Endothelial cell of umbilical vein (primary cell): ENCODE data around the gene TMEM266. TPM values are rescaled to one million over a fixed set of nuclear protein-coding genes. Genes with fewer than 3 reads are reported as not detected.

Experiments used
- BruUV-seq: library from RNA; stranded (reverse); fragments of 400-500 nt; replicated peaks from 2 replicates; lab custom pipeline; 2021; lab: Mats Ljungman, UMichigan
- CTCF ChIA-PET: fragments of 300-600, 350-600 bp; sonication (Branson Sonifier 250); formaldehyde crosslinking; loops from one replicate; lab custom pipeline; 2021; ENCODE audit warnings: antibody characterized with exemption, inconsistent platforms; lab: Charles Lee
- POLR2A ChIA-PET: fragments of 300-600, 350-600 bp; sonication (Branson Sonifier 250); formaldehyde crosslinking; loops from one replicate; lab custom pipeline; 2021; ENCODE audit warnings: antibody characterized with exemption, inconsistent platforms; lab: Charles Lee
- DNase-seq: peaks from one replicate; pipeline ENCODE4 v3.0.0-alpha.2; 2011; ENCODE audit warnings: low read depth, low spot score
- FAIRE-seq: peaks from 2 replicates; lab custom pipeline; 2011; peaks lifted over from hg19 to GRCh38; lab: Jason Lieb, UNC
- H2AFZ ChIP-seq: 2 replicates; pipeline ENCODE4 v1.6.0; 2012; ENCODE audit warnings: low read depth, low read length, control low read depth, inconsistent platforms
- H3K27ac ChIP-seq: 2 replicates; pipeline ENCODE4 v1.5.1; 2011; ENCODE audit warnings: low read depth, mild to moderate bottlenecking, control low read depth, low read length, moderate library complexity; ENCODE audit not compliant: insufficient read depth
- H3K27me3 ChIP-seq, 2 experiments: 2 replicates each; pipeline versions ENCODE4 v1.6.0 to v1.6.1; 2011; ENCODE audit warnings: low read length in 2 of 2, mixed read lengths in 1 of 2; ENCODE audit not compliant: control insufficient read depth in 2 of 2, insufficient read depth in 2 of 2
- H3K36me3 ChIP-seq, 2 experiments: 2 replicates in 1 of 2; 3 replicates in 1 of 2; pipeline ENCODE4 v1.5.1; 2011; ENCODE audit warnings: low read length in 2 of 2, mild to moderate bottlenecking in 1 of 2, moderate library complexity in 1 of 2; ENCODE audit not compliant: control insufficient read depth in 2 of 2, insufficient read depth in 2 of 2; ENCODE audit errors: extremely low read depth in 1 of 2
- H3K4me1 ChIP-seq: 3 replicates; pipeline ENCODE4 v1.5.1; 2011; ENCODE audit warnings: mild to moderate bottlenecking, low read length; ENCODE audit not compliant: control insufficient read depth, insufficient read depth; ENCODE audit errors: extremely low read depth
- H3K4me2 ChIP-seq: 2 replicates; pipeline ENCODE4 v1.6.1; 2011; ENCODE audit warnings: low read length, control low read depth, mixed read lengths; ENCODE audit not compliant: insufficient read depth
- H3K4me3 ChIP-seq, 3 experiments: fragments of 200-600 bp in 1 of 3; sonication (generic), shearing (Covaris generic) in 1 of 3; replicated peaks in 1 of 3; 2 replicates each; pipeline ENCODE4 v1.5.1; 2011 to 2016; ENCODE audit warnings: control low read depth in 3 of 3, low read length in 3 of 3, mild to moderate bottlenecking in 2 of 3, inconsistent platforms in 1 of 3, low read depth in 1 of 3, moderate library complexity in 1 of 3; ENCODE audit not compliant: insufficient read depth in 1 of 3
- H3K79me2 ChIP-seq: 2 replicates; pipeline ENCODE4 v1.6.0; 2012; ENCODE audit warnings: low read length, inconsistent platforms; ENCODE audit not compliant: control insufficient read depth, insufficient read depth
- H3K9ac ChIP-seq: replicated peaks from 2 replicates; pipeline ENCODE3; 2011; ENCODE audit warnings: low read length, control low read depth; ENCODE audit not compliant: insufficient read depth; ENCODE audit errors: extremely low read depth
- H3K9me1 ChIP-seq: replicated peaks from 3 replicates; pipeline ENCODE4 v1.6.0; 2011; ENCODE audit warnings: mild to moderate bottlenecking, low read length; ENCODE audit not compliant: control insufficient read depth, insufficient read depth; ENCODE audit errors: extremely low read depth
- H3K9me3 ChIP-seq: replicated peaks from 2 replicates; pipeline ENCODE4 v1.5.1; 2012; ENCODE audit warnings: low read length, inconsistent platforms; ENCODE audit not compliant: control insufficient read depth, insufficient read depth
- H4K20me1 ChIP-seq: replicated peaks from 2 replicates; pipeline ENCODE3; 2011; ENCODE audit warnings: mild to moderate bottlenecking, low read length; ENCODE audit not compliant: control insufficient read depth, insufficient read depth; ENCODE audit errors: extremely low read depth
- EZH2 ChIP-seq: IDR thresholded peaks from 2 replicates; pipeline ENCODE4 v1.6.1; 2012; ENCODE audit warnings: borderline replicate concordance, low read depth, mild to moderate bottlenecking, moderate library complexity, low read length, inconsistent platforms; ENCODE audit not compliant: severe bottlenecking
- FOS ChIP-seq: IDR thresholded peaks from 2 replicates; pipeline ENCODE4 v1.6.1; 2011; ENCODE audit warnings: mild to moderate bottlenecking, low read length, moderate library complexity, borderline replicate concordance; ENCODE audit not compliant: insufficient read depth
- GATA2 ChIP-seq: IDR thresholded peaks from 2 replicates; pipeline ENCODE4 v1.7.0; 2011; ENCODE audit warnings: low read depth, mild to moderate bottlenecking, moderate library complexity, mixed read lengths, low read length; ENCODE audit not compliant: insufficient read length, insufficient read depth
- JUN ChIP-seq: IDR thresholded peaks from 2 replicates; pipeline ENCODE4 v1.6.1; 2011; ENCODE audit warnings: borderline replicate concordance, low read depth; ENCODE audit not compliant: insufficient read length, insufficient read depth
- MYC ChIP-seq: IDR thresholded peaks from one replicate; pipeline ENCODE4 v1.6.1; 2011; ENCODE audit warnings: mild to moderate bottlenecking, low read depth, low read length
- POLR2A ChIP-seq: IDR thresholded peaks from 2 replicates; pipeline ENCODE4 v1.6.1; 2012; ENCODE audit warnings: low read depth, mild to moderate bottlenecking, control low read depth, low read length
- POLR2AphosphoS5 ChIP-seq: IDR thresholded peaks from 2 replicates; pipeline ENCODE4 v1.6.1; 2012; ENCODE audit warnings: low read depth, mild to moderate bottlenecking, control low read depth, low read length, moderate library complexity; ENCODE audit not compliant: insufficient read depth
- dilution Hi-C: fragments of 300-500 bp; cut with MboI; formaldehyde crosslinking; loops from one replicate; pipeline ENCODE4 v1.15.0; 2019; ENCODE audit warnings: low sequenced_read_pairs; ENCODE audit not compliant: extremely low pct_ligation_motif_present
- intact Hi-C: fragments of 100-400 bp; cut with micrococcal nuclease; formaldehyde crosslinking; loops from one replicate; pipeline ENCODE4 v1.10.0; 2022
- polyA plus RNA-seq, 4 experiments: library from polyadenylated mRNA; depleted of rRNA in 3 of 4; stranded (reverse) in 3 of 4; unstranded in 1 of 4; fragments of >200 nt; gene quantifications; 2 replicates each; pipeline versions ENCODE4 v1.2.1 to v1.2.3, GENCODE V29; 2011 to 2012; ENCODE audit warnings: missing spikeins in 1 of 4
- total RNA-seq: library from RNA; stranded (reverse); gene quantifications from 2 replicates; pipeline ENCODE4 v1.2.3, GENCODE V29; 2021
- TF ChIP-seq, protein P1 (sequence below), 2 donors: IDR thresholded peaks; 1 replicate in 1 of 2; 2 replicates in 1 of 2; pipeline ENCODE4 v1.5.1; 2011; ENCODE audit warnings: low read length in 2 of 2, mild to moderate bottlenecking in 2 of 2, moderate library complexity in 2 of 2, control low read depth in 1 of 2, inconsistent platforms in 1 of 2, low read depth in 1 of 2; ENCODE audit not compliant: insufficient read depth in 1 of 2; ENCODE audit errors: extremely low read depth in 1 of 2
- TF ChIP-seq, protein P2 (sequence below): IDR thresholded peaks from 2 replicates; pipeline ENCODE4 v1.6.1; 2011; ENCODE audit not compliant: insufficient read depth, insufficient read length

The TMEM266 gene
- total and polyA plus RNA-seq, 2 donors (not counting 3 experiments of a cell fraction or from before 2014, with no cell fraction given) = not detected

DNA sequence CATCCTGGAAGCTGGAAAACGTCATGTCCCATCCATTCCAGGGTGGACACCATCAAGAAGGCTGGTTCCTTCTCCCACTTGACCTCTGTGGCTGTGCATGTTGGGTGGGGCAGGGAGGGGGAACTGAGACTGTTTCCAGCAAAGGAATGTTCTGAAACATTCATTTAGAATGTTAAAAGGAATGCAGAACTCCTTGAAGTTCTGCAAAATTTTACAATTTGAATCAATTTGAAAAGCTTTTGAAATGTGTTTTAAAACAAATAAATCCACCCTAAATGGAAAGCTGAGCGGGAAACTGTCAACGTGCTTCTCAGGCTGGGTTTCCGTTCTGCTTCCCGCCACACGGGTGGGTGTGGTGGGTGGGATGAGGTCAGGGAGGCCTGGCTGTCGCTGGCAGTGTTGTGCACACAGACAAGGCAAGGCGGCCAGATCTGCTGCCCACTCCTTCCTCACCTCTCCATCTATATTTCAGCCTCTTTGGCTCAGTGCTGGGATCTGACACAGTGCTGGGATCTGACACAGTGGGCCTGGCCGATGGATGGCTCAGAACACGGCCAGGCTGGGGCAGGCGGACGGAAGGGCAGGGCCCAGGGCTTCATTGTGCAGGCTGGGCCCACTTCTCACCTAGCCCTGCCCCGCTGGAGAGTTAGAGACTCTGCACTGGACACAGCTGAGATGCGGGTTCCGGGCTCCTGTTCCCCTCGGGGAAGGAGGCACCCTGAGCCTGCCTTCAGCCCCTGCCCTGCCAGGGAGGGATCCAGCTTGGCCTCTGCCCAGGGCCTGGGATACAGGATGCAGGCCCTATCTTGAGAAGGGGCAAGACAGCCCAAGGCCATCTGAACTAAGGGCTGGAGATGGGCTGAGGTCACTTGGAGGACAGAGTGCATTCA lies 110.4 kb downstream of the TMEM266 start:
- TF ChIP-seq FOS (no peak), MYC (no peak), GATA2 (no peak), JUN (no peak), EZH2 (no peak), POLR2AphosphoS5 (no peak), POLR2A (no peak)
- TF ChIP-seq, protein P1, sequence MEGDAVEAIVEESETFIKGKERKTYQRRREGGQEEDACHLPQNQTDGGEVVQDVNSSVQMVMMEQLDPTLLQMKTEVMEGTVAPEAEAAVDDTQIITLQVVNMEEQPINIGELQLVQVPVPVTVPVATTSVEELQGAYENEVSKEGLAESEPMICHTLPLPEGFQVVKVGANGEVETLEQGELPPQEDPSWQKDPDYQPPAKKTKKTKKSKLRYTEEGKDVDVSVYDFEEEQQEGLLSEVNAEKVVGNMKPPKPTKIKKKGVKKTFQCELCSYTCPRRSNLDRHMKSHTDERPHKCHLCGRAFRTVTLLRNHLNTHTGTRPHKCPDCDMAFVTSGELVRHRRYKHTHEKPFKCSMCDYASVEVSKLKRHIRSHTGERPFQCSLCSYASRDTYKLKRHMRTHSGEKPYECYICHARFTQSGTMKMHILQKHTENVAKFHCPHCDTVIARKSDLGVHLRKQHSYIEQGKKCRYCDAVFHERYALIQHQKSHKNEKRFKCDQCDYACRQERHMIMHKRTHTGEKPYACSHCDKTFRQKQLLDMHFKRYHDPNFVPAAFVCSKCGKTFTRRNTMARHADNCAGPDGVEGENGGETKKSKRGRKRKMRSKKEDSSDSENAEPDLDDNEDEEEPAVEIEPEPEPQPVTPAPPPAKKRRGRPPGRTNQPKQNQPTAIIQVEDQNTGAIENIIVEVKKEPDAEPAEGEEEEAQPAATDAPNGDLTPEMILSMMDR (IDR thresholded peaks at IDR 0.05; ENCODE audit: extremely low read depth in 1 of 2, insufficient read depth in 1 of 2, low read depth in 1 of 2, low read length in 2 of 2) = no peak
- TF ChIP-seq, protein P2, sequence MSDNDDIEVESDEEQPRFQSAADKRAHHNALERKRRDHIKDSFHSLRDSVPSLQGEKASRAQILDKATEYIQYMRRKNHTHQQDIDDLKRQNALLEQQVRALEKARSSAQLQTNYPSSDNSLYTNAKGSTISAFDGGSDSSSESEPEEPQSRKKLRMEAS = no peak
- H3K4me1 ChIP-seq = no peaks in the 10 kb centered on the region
- H3K4me2 ChIP-seq = no peak overlapping the region
- no TSS peak for BruUV-seq
- H3K9me1 ChIP-seq = no peaks in the 10 kb centered on the region
- FAIRE-seq (no peak), DNase-seq (no peak)
- no peaks in the 10 kb centered on the region for H3K36me3 ChIP-seq
- no peak overlapping the region for H2AFZ ChIP-seq
- no peak overlapping the region for H3K9ac ChIP-seq
- no peak overlapping the region for H3K4me3 ChIP-seq
- dilution Hi-C loops (no loop called here), intact Hi-C loops (no loop called here)
- H3K27ac ChIP-seq = no peak overlapping the region
- ChIA-PET POLR2A (no interaction called here), CTCF (interaction anchor here (1.4 to 3.8 kb wide), 3 partner anchors 11 to 20 kb away, joined by 3 to 11 read pairs (median 8); no protein-coding TSS in a partner anchor)
- H3K9me3 ChIP-seq = no peaks in the 10 kb centered on the region
- H4K20me1 ChIP-seq = no peaks in the 10 kb centered on the region
- no peaks in the 10 kb centered on the region for H3K79me2 ChIP-seq
- no peaks in the 10 kb centered on the region for H3K27me3 ChIP-seq
